Central memory CD8-positive, alpha-beta T cell (primary cell): ENCODE results near the gene HOMER2.
A peak's percentile ranks its signal among the peaks of the same experiment; 100 is the strongest.

Experiments used
- ATAC-seq: fragments of 150-1000 bp; cut with Tn5 transposase; replicated peaks from 2 replicates; pipeline ENCODE4 v1.10.0; 2022; ENCODE audit warnings: mild to moderate bottlenecking, moderate FRiP score, moderate number of reproducible peaks; ENCODE audit not compliant: poor library complexity, severe bottlenecking; ENCODE audit errors: extremely low read depth
- DNase-seq, 2 donors: peaks; one replicate each; pipeline ENCODE4 v3.0.0; 2021; ENCODE audit warnings: low spot score in 2 of 2
- H3K27ac Mint-ChIP-seq: one replicate; pipeline ENCODE4 v1.8.0; 2022; ENCODE audit warnings: low read depth, mild to moderate bottlenecking, moderate library complexity, mixed read lengths
- H3K27me3 Mint-ChIP-seq: one replicate; pipeline ENCODE4 v1.8.0; 2022; ENCODE audit warnings: mixed read lengths
- H3K36me3 Mint-ChIP-seq: one replicate; pipeline ENCODE4 v1.8.0; 2022; ENCODE audit warnings: mild to moderate bottlenecking, moderate library complexity, mixed read lengths; ENCODE audit not compliant: insufficient read depth
- H3K4me1 Mint-ChIP-seq: one replicate; pipeline ENCODE4 v1.8.0; 2022; ENCODE audit warnings: mixed read lengths
- H3K4me3 Mint-ChIP-seq: one replicate; pipeline ENCODE4 v1.8.0; 2022; ENCODE audit warnings: mild to moderate bottlenecking, moderate library complexity, mixed read lengths
- H3K9me3 Mint-ChIP-seq: one replicate; pipeline ENCODE4 v1.8.0; 2022; ENCODE audit warnings: mixed read lengths

Gene HOMER2

GRCh38 chr15:82845686-82846085, 106.8 kb downstream of the HOMER2 start:
- H3K4me1 Mint-ChIP-seq = no peaks in the 10 kb centered on the region
- H3K4me3 Mint-ChIP-seq = no peak overlapping the region
- H3K9me3 Mint-ChIP-seq = no peaks in the 10 kb centered on the region
- no peak for DNase-seq
- no peak overlapping the region for H3K27ac Mint-ChIP-seq
- no peak for ATAC-seq
- no peaks in the 10 kb centered on the region for H3K27me3 Mint-ChIP-seq
- H3K36me3 Mint-ChIP-seq = peaks cover 1% of the 10 kb centered on the region

GRCh38 chr15:82843566-82843965, 109.0 kb downstream of the HOMER2 start:
- no peaks in the 10 kb centered on the region for H3K9me3 Mint-ChIP-seq
- DNase-seq = no peak
- ATAC-seq = no peak
- H3K4me3 Mint-ChIP-seq = no peak overlapping the region
- peaks cover 5% of the 10 kb centered on the region for H3K36me3 Mint-ChIP-seq
- no peak overlapping the region for H3K27ac Mint-ChIP-seq
- no peaks in the 10 kb centered on the region for H3K4me1 Mint-ChIP-seq
- H3K27me3 Mint-ChIP-seq = no peaks in the 10 kb centered on the region

- peaks cover 24% of the 10 kb centered on the region for H3K36me3 Mint-ChIP-seq
- H3K27ac Mint-ChIP-seq = no peak overlapping the region
- H3K27me3 Mint-ChIP-seq = no peaks in the 10 kb centered on the region
- peaks cover 6% of the 10 kb centered on the region for H3K9me3 Mint-ChIP-seq
- ATAC-seq (no peak), DNase-seq (no peak)
- no peak overlapping the region for H3K4me3 Mint-ChIP-seq
- H3K4me1 Mint-ChIP-seq = peaks cover 7% of the 10 kb centered on the region
Observed at GRCh38 chr15:82840166-82840565, 112.4 kb downstream of the HOMER2 start.

GRCh38 chr15:82839136-82839535, 113.4 kb downstream of the HOMER2 start:
- no peak for ATAC-seq
- Mint-ChIP-seq H3K27ac (no peak overlapping the region), H3K9me3 (peaks cover 6% of the 10 kb centered on the region), H3K4me3 (no peak overlapping the region), H3K36me3 (peaks cover 32% of the 10 kb centered on the region), H3K27me3 (no peaks in the 10 kb centered on the region), H3K4me1 (peaks cover 7% of the 10 kb centered on the region)
- DNase-seq = no peak

- no peak for ATAC-seq
- H3K27me3 Mint-ChIP-seq = no peaks in the 10 kb centered on the region
- peaks cover 42% of the 10 kb centered on the region for H3K36me3 Mint-ChIP-seq
- no peak for DNase-seq
- H3K4me3 Mint-ChIP-seq = no peak overlapping the region
- no peak overlapping the region for H3K27ac Mint-ChIP-seq
- peaks cover 7% of the 10 kb centered on the region for H3K4me1 Mint-ChIP-seq
- peaks cover 6% of the 10 kb centered on the region for H3K9me3 Mint-ChIP-seq
Observed at GRCh38 chr15:82838096-82838735, 114.3 kb downstream of the HOMER2 start.

- peaks cover 6% of the 10 kb centered on the region for H3K9me3 Mint-ChIP-seq
- no peak for DNase-seq
- peaks cover 69% of the 10 kb centered on the region for H3K36me3 Mint-ChIP-seq
- ATAC-seq = no peak
- no peak overlapping the region for H3K27ac Mint-ChIP-seq
- no peak overlapping the region for H3K4me3 Mint-ChIP-seq
- no peaks in the 10 kb centered on the region for H3K27me3 Mint-ChIP-seq
- peaks cover 7% of the 10 kb centered on the region for H3K4me1 Mint-ChIP-seq
Observed at GRCh38 chr15:82835391-82835917, 117.1 kb downstream of the HOMER2 start.

GRCh38 chr15:82833362-82833682, 119.2 kb downstream of the HOMER2 start:
- Mint-ChIP-seq H3K27me3 (no peaks in the 10 kb centered on the region), H3K27ac (peak overlapping the region; percentile 9), H3K4me1 (peaks cover 17% of the 10 kb centered on the region), H3K4me3 (no peak overlapping the region), H3K9me3 (peaks cover 6% of the 10 kb centered on the region), H3K36me3 (peaks cover 85% of the 10 kb centered on the region)
- ATAC-seq (no peak), DNase-seq (no peak)

GRCh38 chr15:82832601-82833361, 119.7 kb downstream of the HOMER2 start:
- ATAC-seq = no peak
- DNase-seq = no peak
- no peaks in the 10 kb centered on the region for H3K27me3 Mint-ChIP-seq
- peaks cover 90% of the 10 kb centered on the region for H3K36me3 Mint-ChIP-seq
- H3K9me3 Mint-ChIP-seq = peaks cover 2% of the 10 kb centered on the region
- H3K4me3 Mint-ChIP-seq = no peak overlapping the region
- peak overlapping the region; percentile 9 for H3K27ac Mint-ChIP-seq
- H3K4me1 Mint-ChIP-seq = peaks cover 13% of the 10 kb centered on the region

GRCh38 chr15:82831894-82832600, 120.5 kb downstream of the HOMER2 start:
- DNase-seq (no peak), ATAC-seq (no peak)
- H3K9me3 Mint-ChIP-seq = no peaks in the 10 kb centered on the region
- peaks cover 11% of the 10 kb centered on the region for H3K4me1 Mint-ChIP-seq
- H3K27me3 Mint-ChIP-seq = no peaks in the 10 kb centered on the region
- peaks cover 93% of the 10 kb centered on the region for H3K36me3 Mint-ChIP-seq
- no peak overlapping the region for H3K27ac Mint-ChIP-seq
- H3K4me3 Mint-ChIP-seq = no peak overlapping the region

- Mint-ChIP-seq H3K4me3 (no peak overlapping the region), H3K9me3 (no peaks in the 10 kb centered on the region), H3K4me1 (peaks cover 11% of the 10 kb centered on the region), H3K36me3 (peaks cover 95% of the 10 kb centered on the region), H3K27ac (no peak overlapping the region), H3K27me3 (no peaks in the 10 kb centered on the region)
- DNase-seq (no peak), ATAC-seq (no peak)
Observed at GRCh38 chr15:82830427-82831173, 121.9 kb downstream of the HOMER2 start.

- no peaks in the 10 kb centered on the region for H3K27me3 Mint-ChIP-seq
- H3K27ac Mint-ChIP-seq = peak overlapping the region; percentile 49
- H3K9me3 Mint-ChIP-seq = no peaks in the 10 kb centered on the region
- peaks cover 11% of the 10 kb centered on the region for H3K4me1 Mint-ChIP-seq
- ATAC-seq = no peak
- H3K36me3 Mint-ChIP-seq = peaks cover 93% of the 10 kb centered on the region
- no peak for DNase-seq
- H3K4me3 Mint-ChIP-seq = peak overlapping the region; percentile 7
Observed at GRCh38 chr15:82829234-82829633, 123.3 kb downstream of the HOMER2 start.

GRCh38 chr15:82828075-82828474, 124.4 kb downstream of the HOMER2 start:
- ATAC-seq = no peak
- no peaks in the 10 kb centered on the region for H3K9me3 Mint-ChIP-seq
- no peaks in the 10 kb centered on the region for H3K27me3 Mint-ChIP-seq
- H3K36me3 Mint-ChIP-seq = peaks cover 89% of the 10 kb centered on the region
- H3K4me3 Mint-ChIP-seq = no peak overlapping the region
- no peak overlapping the region for H3K27ac Mint-ChIP-seq
- DNase-seq = no peak
- H3K4me1 Mint-ChIP-seq = peaks cover 11% of the 10 kb centered on the region
